ENCODE data around the gene PMEPA1. TPM values are rescaled to one million over a fixed set of nuclear protein-coding genes. Genes with fewer than 3 reads are reported as not detected.

The PMEPA1 gene
- total and polyA plus RNA-seq, 2 donors (not counting 1 experiment from before 2014, with no cell fraction given), result 9.9 to 37.4 TPM

DNA sequence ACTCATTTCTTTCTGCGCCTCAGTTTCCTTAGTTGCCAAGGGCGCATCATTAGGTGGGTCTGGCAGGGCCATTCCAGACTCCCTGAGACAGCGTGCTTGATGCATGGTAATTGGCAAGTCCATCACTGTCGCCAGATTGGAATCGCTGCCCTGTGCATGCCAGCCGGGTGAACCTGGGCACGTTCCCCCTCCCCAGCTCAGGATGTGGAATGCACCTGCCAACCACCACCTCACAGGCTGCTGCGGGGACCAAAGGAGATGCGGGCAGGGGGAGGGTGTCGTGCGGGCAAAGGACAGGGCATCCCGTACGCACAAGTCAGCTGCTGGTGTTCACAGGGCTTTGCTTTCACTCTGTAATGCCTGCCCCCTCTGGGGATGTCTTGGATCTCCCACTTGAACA lies 36.4 kb upstream of the PMEPA1 start:
- peaks cover 47% of the 10 kb centered on the region for H3K27me3 Mint-ChIP-seq

DNA sequence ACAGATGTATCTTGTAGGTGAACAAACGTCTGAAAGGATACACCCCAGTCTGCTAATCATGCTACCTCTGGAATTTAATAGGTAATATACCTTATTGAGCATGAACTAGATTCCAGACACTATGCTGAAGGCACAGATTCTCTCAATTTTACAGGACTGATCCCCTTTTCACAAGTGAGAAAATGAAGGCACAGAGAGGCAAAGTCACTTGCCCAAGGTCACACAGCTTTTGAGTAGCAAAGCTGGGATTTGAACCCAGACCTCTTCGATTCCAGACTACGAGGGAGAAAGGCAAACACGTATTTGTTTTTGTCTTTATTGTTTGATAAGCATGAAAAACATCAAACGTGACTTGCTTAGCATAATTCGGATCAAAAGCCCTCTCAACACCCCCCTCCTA lies 34.4 kb upstream of the PMEPA1 start:
- peaks cover 11% of the 10 kb centered on the region for H3K4me1 Mint-ChIP-seq
- H3K27ac Mint-ChIP-seq, result no peak overlapping the region
- Histone ChIP-seq H3K9me3 (ENCODE audit: control extremely low read depth in 1 of 3, control insufficient read depth in 2 of 3, insufficient read depth in 1 of 3, low read length in 2 of 3) (no peaks in the 10 kb centered on the region), H3K4me3 (ENCODE audit: control extremely low read depth in 1 of 5, extremely low read depth in 1 of 5, insufficient read depth in 1 of 5, low read depth in 2 of 5, low read length in 4 of 5) (no peak overlapping the region), H3K36me3 (replicated peaks in 1 of 2; ENCODE audit: control extremely low read depth in 1 of 2, control insufficient read depth in 1 of 2, extremely low read depth in 1 of 2, insufficient read depth in 2 of 2, low read length in 1 of 2) (no peaks in the 10 kb centered on the region), H3K4me1 (ENCODE audit: control insufficient read depth in 2 of 2, insufficient read depth in 2 of 2, low read length in 2 of 2) (peaks cover 11 to 12% of the 10 kb centered on the region in 2 donors), H2AFZ (ENCODE audit: insufficient read depth, low read depth, low read length, poor library complexity, severe bottlenecking) (no peak overlapping the region), H3K4me2 (replicated peaks; ENCODE audit: low read depth, low read length, poor library complexity, severe bottlenecking) (no peak overlapping the region), H3K27me3 (replicated peaks in 1 of 4; ENCODE audit: control extremely low read depth in 1 of 4, control insufficient read depth in 3 of 4, insufficient read depth in 4 of 4, low read length in 3 of 4) (peaks cover 0 to 29% (median 6%) of the 10 kb centered on the region in 4 experiments), H3K9ac (ENCODE audit: low read length) (no peak overlapping the region), H3K79me2 (ENCODE audit: control insufficient read depth, insufficient read depth, low read length) (no peaks in the 10 kb centered on the region), H3K27ac (ENCODE audit: low read length in 2 of 2) (no peak overlapping the region), H4K20me1 (ENCODE audit: control insufficient read depth, insufficient read depth, low read length, poor library complexity, severe bottlenecking) (no peaks in the 10 kb centered on the region)
- no CpG with 5 or more reads among the region's 6 CpGs for WGBS (ENCODE audit: insufficient coverage)
- DNase-seq (no peak), ATAC-seq (ENCODE audit: low read depth) (no peak)
- no peaks in the 10 kb centered on the region for H3K9me3 Mint-ChIP-seq (ENCODE audit: insufficient read depth)
- no peak for TF ChIP-seq EZH2 (IDR thresholded peaks at IDR 0.05; ENCODE audit: borderline replicate concordance, insufficient read depth, low read depth, low read length, poor library complexity, severe bottlenecking)
- TF ChIP-seq, protein P1, sequence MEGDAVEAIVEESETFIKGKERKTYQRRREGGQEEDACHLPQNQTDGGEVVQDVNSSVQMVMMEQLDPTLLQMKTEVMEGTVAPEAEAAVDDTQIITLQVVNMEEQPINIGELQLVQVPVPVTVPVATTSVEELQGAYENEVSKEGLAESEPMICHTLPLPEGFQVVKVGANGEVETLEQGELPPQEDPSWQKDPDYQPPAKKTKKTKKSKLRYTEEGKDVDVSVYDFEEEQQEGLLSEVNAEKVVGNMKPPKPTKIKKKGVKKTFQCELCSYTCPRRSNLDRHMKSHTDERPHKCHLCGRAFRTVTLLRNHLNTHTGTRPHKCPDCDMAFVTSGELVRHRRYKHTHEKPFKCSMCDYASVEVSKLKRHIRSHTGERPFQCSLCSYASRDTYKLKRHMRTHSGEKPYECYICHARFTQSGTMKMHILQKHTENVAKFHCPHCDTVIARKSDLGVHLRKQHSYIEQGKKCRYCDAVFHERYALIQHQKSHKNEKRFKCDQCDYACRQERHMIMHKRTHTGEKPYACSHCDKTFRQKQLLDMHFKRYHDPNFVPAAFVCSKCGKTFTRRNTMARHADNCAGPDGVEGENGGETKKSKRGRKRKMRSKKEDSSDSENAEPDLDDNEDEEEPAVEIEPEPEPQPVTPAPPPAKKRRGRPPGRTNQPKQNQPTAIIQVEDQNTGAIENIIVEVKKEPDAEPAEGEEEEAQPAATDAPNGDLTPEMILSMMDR (IDR thresholded peaks at IDR 0.05), result no peak
- CTCF ChIA-PET, result no interaction called here
- peaks cover 40% of the 10 kb centered on the region for H3K27me3 Mint-ChIP-seq
- intact Hi-C loops (cut with micrococcal nuclease), result no loop called here
- H3K4me3 Mint-ChIP-seq, result no peak overlapping the region
- POLR2A ChIA-PET, result no interaction called here

More for the DNA sequence above, 36.4 kb upstream of the PMEPA1 start:
- Histone ChIP-seq H4K20me1 (ENCODE audit: control insufficient read depth, insufficient read depth, low read length, poor library complexity, severe bottlenecking) (no peaks in the 10 kb centered on the region), H3K4me1 (ENCODE audit: control insufficient read depth in 2 of 2, insufficient read depth in 2 of 2, low read length in 2 of 2) (peaks cover 13 to 15% of the 10 kb centered on the region in 2 donors), H3K36me3 (replicated peaks in 1 of 2; ENCODE audit: control extremely low read depth in 1 of 2, control insufficient read depth in 1 of 2, extremely low read depth in 1 of 2, insufficient read depth in 2 of 2, low read length in 1 of 2) (no peaks in the 10 kb centered on the region), H3K9me3 (ENCODE audit: control extremely low read depth in 1 of 3, control insufficient read depth in 2 of 3, insufficient read depth in 1 of 3, low read length in 2 of 3) (no peaks in the 10 kb centered on the region), H3K27ac (ENCODE audit: low read length in 2 of 2) (no peak overlapping the region), H3K4me2 (replicated peaks; ENCODE audit: low read depth, low read length, poor library complexity, severe bottlenecking) (no peak overlapping the region), H2AFZ (ENCODE audit: insufficient read depth, low read depth, low read length, poor library complexity, severe bottlenecking) (no peak overlapping the region), H3K27me3 (replicated peaks in 1 of 4; ENCODE audit: control extremely low read depth in 1 of 4, control insufficient read depth in 3 of 4, insufficient read depth in 4 of 4, low read length in 3 of 4) (peaks cover 0 to 38% (median 10%) of the 10 kb centered on the region in 4 experiments), H3K79me2 (ENCODE audit: control insufficient read depth, insufficient read depth, low read length) (no peaks in the 10 kb centered on the region), H3K9ac (ENCODE audit: low read length) (no peak overlapping the region), H3K4me3 (ENCODE audit: control extremely low read depth in 1 of 5, extremely low read depth in 1 of 5, insufficient read depth in 1 of 5, low read depth in 2 of 5, low read length in 4 of 5) (no peak overlapping the region)
- no peak overlapping the region for H3K27ac Mint-ChIP-seq
- CTCF ChIA-PET, result no interaction called here
- intact Hi-C loops (cut with micrococcal nuclease), result no loop called here
- TF ChIP-seq, protein P1 (IDR thresholded peaks at IDR 0.05), result no peak
- no peak for TF ChIP-seq EZH2 (IDR thresholded peaks at IDR 0.05; ENCODE audit: borderline replicate concordance, insufficient read depth, low read depth, low read length, poor library complexity, severe bottlenecking)
- POLR2A ChIA-PET, result no interaction called here
- H3K9me3 Mint-ChIP-seq (ENCODE audit: insufficient read depth), result no peaks in the 10 kb centered on the region
- DNase-seq (no peak), ATAC-seq (ENCODE audit: low read depth) (no peak)
- H3K4me1 Mint-ChIP-seq, result peaks cover 15% of the 10 kb centered on the region
- H3K4me3 Mint-ChIP-seq, result no peak overlapping the region
- 96% methylated on average over 13 of the region's 13 CpGs for WGBS (ENCODE audit: insufficient coverage)
